M059J (cell line): ENCODE data around the gene RSPH6A. TPM values are rescaled to one million over a fixed set of nuclear protein-coding genes. Genes with fewer than 3 reads are reported as not detected.
"Not testable (repeated sequence)": the region's sequence is repeated elsewhere in the genome, so short reads cannot be mapped to it uniquely, and the experiment has no call there.

ENCODE experiments used
- DNase-seq: peaks from one replicate; pipeline ENCODE4 v3.0.0-alpha.2; 2012; ENCODE audit warnings: low read depth
- total RNA-seq: library from RNA; depleted of rRNA; stranded (reverse); fragments of >200 nt; shearing (Covaris generic); gene quantifications from 2 replicates; pipeline ENCODE4 v1.2.3, GENCODE V29; 2014; rRNA removed

RSPH6A gene
- total RNA-seq, 1 experiment from 2014 or later = not detected

- DNase-seq = no peak
Observed at GRCh38 chr19:45766869-45767346, 48.2 kb downstream of the RSPH6A start.

GRCh38 chr19:45766296-45766868, 48.7 kb downstream of the RSPH6A start:
- DNase-seq = no peak

GRCh38 chr19:45765702-45766295, 49.3 kb downstream of the RSPH6A start:
- DNase-seq = no peak

- no peak for DNase-seq
Observed at GRCh38 chr19:45764945-45765701, 50.0 kb downstream of the RSPH6A start.

DNA sequence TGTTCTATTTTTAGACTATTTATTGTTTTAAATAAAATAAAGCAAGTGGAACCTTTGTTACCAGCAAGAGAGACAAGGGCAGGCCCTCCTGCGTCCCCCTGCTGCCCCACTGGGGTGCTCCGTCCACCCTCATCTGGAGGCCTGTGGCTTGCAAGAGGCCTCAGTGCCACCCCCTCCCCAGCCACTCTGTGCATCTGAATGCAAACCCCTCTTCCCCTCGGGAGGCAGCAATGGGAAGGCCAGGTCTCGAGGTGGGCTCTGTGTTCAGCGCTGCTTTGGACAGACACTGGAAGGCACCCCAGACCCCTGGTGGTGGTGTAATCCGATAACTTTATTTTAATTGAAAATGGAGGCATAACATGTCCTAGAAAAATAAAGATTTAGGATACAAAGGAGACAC, 50.6 kb downstream of the RSPH6A start:
- DNase-seq = no peak

GRCh38 chr19:45763691-45764294, 51.3 kb downstream of the RSPH6A start:
- no peak for DNase-seq

DNA sequence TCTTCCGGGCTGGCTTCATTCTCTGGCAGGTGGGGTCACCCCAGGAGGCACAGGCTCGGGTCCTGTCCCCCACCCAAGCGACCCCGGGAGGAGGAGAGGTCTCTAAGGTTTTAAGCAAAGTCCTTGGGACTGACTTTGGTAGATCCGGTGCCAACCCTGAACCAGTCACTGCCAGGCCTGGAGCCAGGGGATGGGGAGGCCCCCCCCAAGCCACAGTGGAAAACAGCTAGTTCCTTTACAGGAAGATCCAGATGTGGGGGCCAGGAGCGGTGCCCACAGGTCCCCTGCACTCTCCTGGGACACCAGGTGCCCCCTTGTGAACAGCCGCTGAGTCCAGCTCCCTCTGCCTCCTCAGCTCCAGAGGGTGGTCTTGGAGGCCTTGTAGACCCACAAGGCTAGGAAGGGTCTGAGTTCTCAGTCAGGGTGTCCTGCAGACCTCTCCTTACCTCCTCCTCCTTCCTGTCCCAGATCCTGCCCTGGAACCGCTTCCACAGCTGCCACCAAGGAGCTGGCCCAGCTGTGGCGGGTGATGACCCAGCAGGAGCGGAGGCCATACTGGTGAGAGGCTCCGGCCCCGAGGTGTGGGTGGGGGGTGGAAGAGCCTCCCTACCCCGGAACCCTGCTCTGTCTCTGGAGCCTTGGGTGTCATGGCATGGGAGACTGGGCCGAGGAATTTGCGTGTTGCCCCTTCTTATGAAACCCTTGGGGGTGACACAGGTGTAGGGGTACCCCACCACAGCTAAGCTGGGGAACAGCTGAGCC, 52.1 kb downstream of the RSPH6A start:
- DNase-seq = no peak

DNA sequence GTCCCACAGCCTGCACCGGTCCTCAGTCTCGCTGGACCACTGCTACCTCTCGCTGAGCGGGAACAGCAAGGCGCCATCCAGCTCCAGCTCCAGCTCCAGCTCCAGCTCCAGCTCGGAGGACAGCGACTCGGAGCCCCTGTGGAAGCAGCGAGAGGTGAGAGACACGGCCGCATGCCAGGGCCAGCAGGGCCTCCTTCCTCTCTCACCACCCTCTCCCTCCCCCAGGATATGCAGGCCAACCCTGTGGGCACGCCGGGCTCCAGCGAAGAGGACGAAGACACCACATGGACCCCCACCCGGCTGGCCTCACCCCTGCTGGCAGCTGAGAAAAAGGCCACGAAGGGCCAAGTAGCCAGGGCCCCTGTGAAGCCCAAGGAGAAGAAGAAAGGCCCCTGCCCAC, 53.4 kb downstream of the RSPH6A start:
- DNase-seq = no peak

- no peak for DNase-seq
Observed at GRCh38 chr19:45758921-45759320, 56.2 kb downstream of the RSPH6A start.

DNA sequence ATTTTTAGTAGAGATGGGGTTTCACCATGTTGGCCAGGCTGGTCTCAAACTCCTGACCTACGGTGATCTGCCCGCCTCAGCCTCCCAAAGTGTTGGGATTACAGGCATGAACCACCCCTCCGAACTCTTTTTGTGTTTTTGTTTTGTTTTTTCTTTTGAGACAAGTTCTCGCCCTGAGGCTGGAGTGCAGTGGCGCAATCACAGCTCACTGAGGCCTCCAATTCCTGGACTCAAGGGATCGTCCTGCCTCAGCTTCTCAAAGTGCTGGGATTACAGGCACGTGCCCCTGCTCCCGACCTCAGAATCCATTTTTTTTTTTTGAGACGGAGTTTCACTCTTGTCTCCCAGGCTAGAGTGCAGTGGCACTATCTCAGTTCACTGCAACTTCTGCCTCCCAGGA, 57.4 kb downstream of the RSPH6A start:
- no peak for DNase-seq

- DNase-seq = no peak
Observed at GRCh38 chr19:45754323-45754722, 60.8 kb downstream of the RSPH6A start.

- no peak for DNase-seq
Observed at GRCh38 chr19:45753548-45753947, 61.6 kb downstream of the RSPH6A start.

DNA sequence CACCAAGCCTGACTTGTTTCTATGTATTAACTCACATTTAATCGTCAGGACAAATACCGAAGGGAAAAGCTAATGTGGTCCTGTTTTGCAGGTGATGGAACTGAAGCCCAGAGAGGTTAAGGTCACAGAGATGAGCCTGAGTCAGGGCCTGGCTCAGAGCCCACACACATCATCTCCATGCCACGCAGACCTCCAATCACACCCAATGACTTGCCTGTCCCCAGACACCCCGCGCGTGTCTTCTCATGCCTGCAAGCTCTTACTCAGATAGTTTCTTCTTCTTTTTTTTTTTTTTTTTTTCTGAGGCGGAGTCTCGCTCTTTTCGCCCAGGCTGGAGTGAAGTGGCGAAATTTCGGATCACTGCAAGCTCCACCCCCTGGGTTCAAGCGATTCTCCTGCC, 62.5 kb downstream of the RSPH6A start:
- peak; percentile 35 for DNase-seq

GRCh38 chr19:45751483-45751882, 63.6 kb downstream of the RSPH6A start:
- DNase-seq = not testable (repeated sequence)

DNA sequence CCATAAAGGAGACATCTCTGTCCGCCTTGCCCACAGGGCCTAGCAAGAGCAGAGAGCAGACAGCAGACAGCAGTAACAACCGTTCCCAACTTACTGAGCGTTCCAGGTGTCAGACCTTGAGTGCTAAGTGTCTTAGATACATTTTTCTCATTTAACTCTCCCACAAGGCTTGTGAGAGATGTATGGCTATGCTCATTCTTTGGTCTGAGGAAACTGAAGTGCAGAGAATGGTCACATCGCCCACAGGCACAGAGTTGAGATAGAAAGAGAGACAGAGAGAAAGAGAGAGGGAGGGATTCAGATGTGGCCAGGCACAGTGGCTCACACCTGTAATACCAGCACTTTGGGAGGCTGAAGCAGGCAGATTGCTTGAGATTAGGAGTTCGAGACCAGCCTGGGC, 67.6 kb downstream of the RSPH6A start:
- DNase-seq = no peak

GRCh38 chr19:45746866-45747265, 68.2 kb downstream of the RSPH6A start:
- peak; percentile 45 for DNase-seq

Other genes with a start within 250 kb of the RSPH6A start
- gene OPA3, start 230.5 kb downstream of the RSPH6A start, total RNA-seq = 8.7 and 20.2 TPM in 2 replicates
- gene GPR4, start 213.1 kb downstream of the RSPH6A start, total RNA-seq = 0.02 TPM in 1 of 2 replicates, not detected in the other
- gene EML2, start 175.9 kb downstream of the RSPH6A start, total RNA-seq = 8.9 and 12.7 TPM in 2 replicates
- 0.02 and 0.32 TPM in 2 replicates for gene GIPR, start 147.1 kb downstream of the RSPH6A start, total RNA-seq
- gene SNRPD2, start 123.4 kb downstream of the RSPH6A start, total RNA-seq = 294 and 342 TPM in 2 replicates
- 12.8 and 25.3 TPM in 2 replicates for gene QPCTL, start 122.6 kb downstream of the RSPH6A start, total RNA-seq
- gene FBXO46, start 84.4 kb downstream of the RSPH6A start, total RNA-seq = 4.4 and 6.9 TPM in 2 replicates
- gene MEIOSIN, start 81.9 kb downstream of the RSPH6A start, total RNA-seq = 0.25 TPM in 1 of 2 replicates, not detected in the other
- gene SIX5, start 46.1 kb downstream of the RSPH6A start, total RNA-seq = 8.7 and 14.8 TPM in 2 replicates
- 22.7 and 40.4 TPM in 2 replicates for gene DMPK, start 32.8 kb downstream of the RSPH6A start, total RNA-seq
- 16.0 and 38.2 TPM in 2 replicates for gene DMWD, start 22.5 kb downstream of the RSPH6A start, total RNA-seq
- gene SYMPK, start 47.8 kb upstream of the RSPH6A start, total RNA-seq = 35.9 and 36.5 TPM in 2 replicates
- gene FOXA3, start 49.0 kb upstream of the RSPH6A start, total RNA-seq = 0.27 TPM in 1 of 2 replicates, not detected in the other
- 10.7 and 29.4 TPM in 2 replicates for gene IRF2BP1, start 70.8 kb upstream of the RSPH6A start, total RNA-seq
- 1.0 and 4.7 TPM in 2 replicates for gene MYPOP, start 87.3 kb upstream of the RSPH6A start, total RNA-seq
- not detected in 2 replicates for gene NANOS2, start 99.5 kb upstream of the RSPH6A start, total RNA-seq
- gene NOVA2, start 158.6 kb upstream of the RSPH6A start, total RNA-seq = 0.10 TPM in 2 replicates
- 4.0 and 7.8 TPM in 2 replicates for gene CCDC61, start 180.2 kb upstream of the RSPH6A start, total RNA-seq
- gene PGLYRP1, start 207.7 kb upstream of the RSPH6A start, total RNA-seq = not detected in 2 replicates
- not detected in 2 replicates for gene IGFL4, start 225.7 kb upstream of the RSPH6A start, total RNA-seq